ENCODE data around the gene VSIG4. TPM values are rescaled to one million over a fixed set of nuclear protein-coding genes. Genes with fewer than 3 reads are reported as not detected.
A peak's percentile ranks its signal among the peaks of the same experiment; 100 is the strongest.
"Not testable (repeated sequence)": the region's sequence is repeated elsewhere in the genome, so short reads cannot be mapped to it uniquely, and the experiment has no call there.

The VSIG4 gene
- total RNA-seq, 1 experiment from 2014 or later = not detected

GRCh38 chrX:65985922-65986588, 53.8 kb downstream of the VSIG4 start:
- no peak overlapping the region for H3K27ac Mint-ChIP-seq (ENCODE audit: unreplicated experiment)
- H3K4me3 Mint-ChIP-seq (ENCODE audit: unreplicated experiment) = no peak overlapping the region
- Histone ChIP-seq H3K4me1 (no peaks in the 10 kb centered on the region), H3K36me3 (ENCODE audit: control insufficient read depth, insufficient read depth, low read length) (no peaks in the 10 kb centered on the region), H3K9me3 (no peaks in the 10 kb centered on the region), H3K4me3 (ENCODE audit: low read depth, low read length) (no peak overlapping the region), H3K27me3 (replicated peaks; ENCODE audit: control insufficient read depth, insufficient read depth, low read length) (no peaks in the 10 kb centered on the region)
- ChIA-PET CTCF (no interaction called here), POLR2A (no interaction called here)
- intact Hi-C loops (cut with micrococcal nuclease; ENCODE audit: unreplicated experiment) = loop anchor here (1.0 to 5.0 kb wide), 3 partner anchors 114 to 404 kb away; no protein-coding TSS in a partner anchor
- TF ChIP-seq CTCF (IDR thresholded peaks at IDR 0.05; ENCODE audit: insufficient read depth in 1 of 2, low read depth in 1 of 2, low read length in 1 of 2, severe bottlenecking in 1 of 2, unreplicated experiment in 1 of 2) = peak in 1 of 2 experiments; percentile 43
- no TSS peak for BruUV-seq (replicated peaks)
- H3K9me3 Mint-ChIP-seq (ENCODE audit: unreplicated experiment) = no peaks in the 10 kb centered on the region
- no peaks in the 10 kb centered on the region for H3K4me1 Mint-ChIP-seq (ENCODE audit: low read depth, unreplicated experiment)
- H3K36me3 Mint-ChIP-seq (ENCODE audit: insufficient read depth, unreplicated experiment) = no peaks in the 10 kb centered on the region
- DNase-seq = peak in 1 of 2 experiments; percentile 15
- no peaks in the 10 kb centered on the region for H3K27me3 Mint-ChIP-seq (ENCODE audit: insufficient read depth, unreplicated experiment)

GRCh38 chrX:65985211-65985610, 54.7 kb downstream of the VSIG4 start:
- intact Hi-C loops (cut with micrococcal nuclease; ENCODE audit: unreplicated experiment) = loop anchor here (5.0 kb wide), 1 partner anchor 388 kb away; no protein-coding TSS in a partner anchor
- Mint-ChIP-seq H3K4me1 (ENCODE audit: low read depth, unreplicated experiment) (no peaks in the 10 kb centered on the region), H3K4me3 (ENCODE audit: unreplicated experiment) (no peak overlapping the region), H3K27ac (ENCODE audit: unreplicated experiment) (no peak overlapping the region), H3K27me3 (ENCODE audit: insufficient read depth, unreplicated experiment) (no peaks in the 10 kb centered on the region), H3K9me3 (ENCODE audit: unreplicated experiment) (no peaks in the 10 kb centered on the region), H3K36me3 (ENCODE audit: insufficient read depth, unreplicated experiment) (no peaks in the 10 kb centered on the region)
- POLR2A ChIA-PET = no interaction called here
- Histone ChIP-seq H3K9me3 (no peaks in the 10 kb centered on the region), H3K36me3 (ENCODE audit: control insufficient read depth, insufficient read depth, low read length) (no peaks in the 10 kb centered on the region), H3K4me3 (ENCODE audit: low read depth, low read length) (no peak overlapping the region), H3K27me3 (replicated peaks; ENCODE audit: control insufficient read depth, insufficient read depth, low read length) (no peaks in the 10 kb centered on the region), H3K4me1 (no peaks in the 10 kb centered on the region)
- no peak for DNase-seq
- BruUV-seq (replicated peaks) = no TSS peak
- TF ChIP-seq CTCF (IDR thresholded peaks at IDR 0.05; ENCODE audit: insufficient read depth in 1 of 2, low read depth in 1 of 2, low read length in 1 of 2, severe bottlenecking in 1 of 2, unreplicated experiment in 1 of 2) = no peak
- CTCF ChIA-PET = no interaction called here

GRCh38 chrX:65977161-65977560, 62.7 kb downstream of the VSIG4 start:
- POLR2A ChIA-PET; intact Hi-C loops (cut with micrococcal nuclease; ENCODE audit: unreplicated experiment); H3K36me3 ChIP-seq (ENCODE audit: control insufficient read depth, insufficient read depth, low read length); H3K4me1 ChIP-seq; H3K36me3 Mint-ChIP-seq (ENCODE audit: insufficient read depth, unreplicated experiment); BruUV-seq (replicated peaks); H3K9me3 Mint-ChIP-seq (ENCODE audit: unreplicated experiment); H3K4me1 Mint-ChIP-seq (ENCODE audit: low read depth, unreplicated experiment); CTCF ChIA-PET; H3K9me3 ChIP-seq; H3K27ac Mint-ChIP-seq (ENCODE audit: unreplicated experiment); H3K4me3 Mint-ChIP-seq (ENCODE audit: unreplicated experiment); H3K4me3 ChIP-seq (ENCODE audit: low read depth, low read length); H3K27me3 ChIP-seq (replicated peaks; ENCODE audit: control insufficient read depth, insufficient read depth, low read length); DNase-seq; H3K27me3 Mint-ChIP-seq (ENCODE audit: insufficient read depth, unreplicated experiment): not testable (repeated sequence)
